GM11168 (cell line): Measurements from ENCODE around the gene FAM131C.
"Not testable (repeated sequence)": the region's sequence is repeated elsewhere in the genome, so short reads cannot be mapped to it uniquely, and the experiment has no call there.

Source experiments
- in situ Hi-C: fragments of 300-500 bp; cut with MboI; formaldehyde crosslinking; loops from one replicate; pipeline ENCODE4 v1.12.0; 2022; ENCODE audit warnings: low sequenced_read_pairs; ENCODE audit not compliant: unreplicated experiment

FAM131C gene

GRCh38 chr1:16021681-16022080 lies 51.8 kb downstream of the FAM131C start, which contains the start of gene CLCNKA:
Gene CLCNKA (plus strand): TSS chr1:16022036. CDS start chr1:16022620, 584 bp downstream.
- in situ Hi-C loops = no loop called here

GRCh38 chr1:16020878-16021277 lies 52.6 kb downstream of the FAM131C start:
- in situ Hi-C loops = not testable (repeated sequence)

- in situ Hi-C loops = no loop called here
These were observed 53.1 kb downstream of the FAM131C start for GRCh38 chr1:16020325-16020724.

- in situ Hi-C loops = loop anchor here (10.0 kb wide), 1 partner anchor 45 kb away; no protein-coding TSS in a partner anchor
These were observed 53.7 kb downstream of the FAM131C start for GRCh38 chr1:16019644-16020277.

GRCh38 chr1:16018749-16019643 lies 54.5 kb downstream of the FAM131C start:
- in situ Hi-C loops = loop anchor here (10.0 kb wide), 1 partner anchor 46 kb away; no protein-coding TSS in a partner anchor

DNA sequence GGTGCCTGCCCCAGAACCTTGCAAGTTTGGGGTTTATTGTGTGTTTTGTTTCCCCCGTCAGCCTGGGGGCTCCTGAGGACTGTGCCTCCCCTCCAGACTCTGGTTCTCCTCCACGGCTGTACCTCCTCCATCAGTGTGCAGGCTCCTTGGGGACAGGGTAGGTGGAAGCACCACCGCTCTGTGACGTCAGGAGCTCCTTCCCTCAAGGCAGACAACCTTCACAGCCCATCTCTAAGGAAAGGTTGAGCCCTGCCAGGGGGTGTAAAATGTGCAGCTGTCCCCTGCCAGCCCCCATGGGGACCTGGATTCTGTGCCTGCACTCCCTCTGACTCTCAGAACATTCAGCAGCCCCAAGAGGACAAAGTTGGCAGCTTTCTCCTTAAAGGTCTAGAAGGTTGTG lies 55.1 kb downstream of the FAM131C start:
- in situ Hi-C loops = loop anchor here (10.0 kb wide), 1 partner anchor 46 kb away; no protein-coding TSS in a partner anchor

- in situ Hi-C loops = loop anchor here (10.0 kb wide), 1 partner anchor 47 kb away; no protein-coding TSS in a partner anchor
These were observed 55.8 kb downstream of the FAM131C start, which contains the start of gene HSPB7 for GRCh38 chr1:16017461-16018303. Gene HSPB7 (minus strand): TSS chr1:16018043. CDS start chr1:16017963, 80 bp downstream.

DNA sequence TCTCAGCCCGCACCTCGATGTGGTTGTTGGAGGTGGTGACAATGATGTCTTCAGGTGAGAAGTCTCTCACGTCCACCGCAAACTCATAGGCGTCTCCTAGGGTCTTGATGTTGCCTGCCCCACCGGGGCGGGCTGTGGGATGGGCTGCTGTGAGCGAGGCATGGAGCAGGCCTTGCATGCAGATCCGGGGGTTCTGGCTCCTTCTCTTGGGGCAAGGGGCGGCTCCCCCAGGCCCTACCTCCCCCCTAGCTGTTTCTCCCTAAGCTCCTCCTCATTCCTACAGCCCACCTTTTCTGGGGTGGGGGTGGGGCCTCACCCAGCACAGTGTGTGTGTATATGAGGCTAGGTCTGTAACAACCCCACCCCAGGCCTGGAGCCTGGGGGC lies 56.4 kb downstream of the FAM131C start:
- in situ Hi-C loops = loop anchor here (10.0 kb wide), 1 partner anchor 48 kb away; no protein-coding TSS in a partner anchor

- in situ Hi-C loops = loop anchor here (10.0 kb wide), 1 partner anchor 49 kb away; no protein-coding TSS in a partner anchor
These were observed 57.2 kb downstream of the FAM131C start for GRCh38 chr1:16015960-16016901.

DNA sequence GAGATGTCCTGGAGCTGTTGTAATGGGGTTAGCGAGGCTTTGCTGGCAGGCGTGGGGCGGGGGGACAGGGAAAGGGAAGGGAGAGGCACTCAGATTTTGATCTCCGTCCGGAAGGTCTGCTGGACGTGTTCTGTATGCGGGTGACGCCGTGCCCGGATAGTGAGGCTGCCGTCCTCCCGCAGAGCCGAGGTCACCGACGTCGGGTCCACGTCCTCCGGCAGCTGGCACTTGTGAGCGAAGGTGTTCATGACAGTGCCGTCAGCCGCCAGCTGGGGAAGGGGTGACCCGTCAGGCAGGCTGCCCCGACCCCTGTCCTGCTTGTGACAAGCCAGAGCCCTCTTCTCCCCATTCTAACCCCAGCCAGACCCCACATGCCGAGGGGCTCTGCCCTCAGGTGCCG lies 58.0 kb downstream of the FAM131C start:
- in situ Hi-C loops = loop anchor here (10.0 kb wide), 1 partner anchor 49 kb away; no protein-coding TSS in a partner anchor

GRCh38 chr1:16014509-16015482 lies 58.7 kb downstream of the FAM131C start:
- in situ Hi-C loops = loop anchor here (10.0 kb wide), 1 partner anchor 50 kb away; no protein-coding TSS in a partner anchor

DNA sequence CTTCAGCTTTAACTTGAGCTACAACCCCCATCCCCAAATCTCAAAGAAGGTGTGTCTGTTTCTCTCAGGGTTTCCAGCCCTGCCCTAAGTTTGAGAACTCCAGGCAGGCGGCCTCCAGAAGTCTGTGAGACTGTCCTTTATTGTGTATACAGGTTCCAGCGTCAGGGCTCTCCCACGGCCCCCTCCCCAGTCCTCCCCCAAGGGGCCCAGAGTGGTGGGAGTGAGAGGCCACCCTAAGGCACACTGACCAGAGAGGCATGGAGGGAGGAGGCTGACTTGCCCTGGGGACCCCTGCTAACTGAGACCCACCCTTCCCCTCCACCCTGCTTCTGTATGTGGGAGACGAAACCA lies 59.6 kb downstream of the FAM131C start:
- in situ Hi-C loops = loop anchor here (10.0 kb wide), 1 partner anchor 51 kb away; no protein-coding TSS in a partner anchor

DNA sequence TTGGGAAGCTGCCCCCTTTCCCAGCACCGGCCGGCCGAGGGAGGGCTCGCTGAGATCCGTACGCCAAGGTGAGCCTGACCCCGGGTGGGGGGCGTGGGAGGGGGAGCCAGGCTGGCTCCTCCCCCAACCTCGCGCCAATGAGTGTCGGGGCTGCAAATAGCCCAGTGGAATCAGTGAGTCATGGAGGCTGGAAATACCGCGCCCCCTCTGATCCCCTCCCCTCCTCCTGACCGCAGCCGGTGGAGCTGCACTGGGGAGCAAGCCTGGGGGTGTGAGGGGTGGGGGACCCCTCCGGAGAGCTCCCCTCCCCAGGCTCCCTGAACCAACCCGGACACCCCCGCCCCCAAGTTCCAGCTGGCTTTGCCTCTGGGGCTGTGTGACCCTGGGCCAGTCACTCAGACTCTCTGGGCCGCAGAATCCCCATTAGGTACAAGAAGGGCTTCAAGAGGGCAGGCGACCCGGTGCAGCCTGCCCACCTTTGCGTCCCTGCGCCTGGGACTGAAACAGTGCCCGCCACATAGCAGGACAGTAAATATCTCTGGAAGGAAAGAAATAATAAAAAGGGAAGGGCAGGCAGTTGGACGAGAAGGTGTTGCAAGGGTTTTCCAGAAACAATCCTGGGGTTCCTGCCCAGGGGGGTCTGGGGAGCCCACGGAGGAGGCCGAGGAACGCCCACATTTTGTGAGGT lies 60.1 kb downstream of the FAM131C start:
- in situ Hi-C loops = loop anchor here (10.0 kb wide), 1 partner anchor 51 kb away; no protein-coding TSS in a partner anchor

DNA sequence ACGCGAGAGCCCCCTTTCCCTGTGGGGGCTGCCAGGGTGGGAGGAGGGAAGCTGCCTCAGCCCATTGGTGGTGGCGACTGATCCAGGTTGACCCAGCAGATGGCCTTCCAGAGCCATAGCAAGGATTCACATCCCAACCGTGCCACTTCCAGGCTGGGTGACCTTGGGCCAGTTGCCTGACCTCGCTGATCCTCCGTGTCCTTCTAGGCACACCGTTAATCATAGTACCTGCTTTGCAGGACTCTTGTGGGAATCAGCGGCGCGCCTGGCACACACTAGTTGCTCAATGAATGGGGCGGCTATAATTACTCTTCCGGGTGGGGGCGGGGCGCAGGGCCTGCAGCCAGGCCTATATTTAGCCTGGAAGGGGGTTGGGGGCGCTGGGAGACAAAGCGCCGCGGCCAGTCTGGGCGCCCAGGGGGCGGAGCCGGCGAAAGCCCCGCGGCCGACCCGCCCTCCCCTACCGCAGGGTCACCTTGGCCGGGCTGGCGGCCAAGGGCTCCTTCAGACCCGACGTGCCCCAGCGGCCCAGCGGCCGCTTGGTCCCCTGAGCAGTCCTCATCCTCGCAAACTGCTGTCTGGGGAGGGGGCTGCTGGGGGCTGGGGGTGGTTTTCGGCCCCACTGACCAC lies 60.7 kb downstream of the FAM131C start:
- in situ Hi-C loops = loop anchor here (10.0 kb wide), 1 partner anchor 52 kb away; no protein-coding TSS in a partner anchor

DNA sequence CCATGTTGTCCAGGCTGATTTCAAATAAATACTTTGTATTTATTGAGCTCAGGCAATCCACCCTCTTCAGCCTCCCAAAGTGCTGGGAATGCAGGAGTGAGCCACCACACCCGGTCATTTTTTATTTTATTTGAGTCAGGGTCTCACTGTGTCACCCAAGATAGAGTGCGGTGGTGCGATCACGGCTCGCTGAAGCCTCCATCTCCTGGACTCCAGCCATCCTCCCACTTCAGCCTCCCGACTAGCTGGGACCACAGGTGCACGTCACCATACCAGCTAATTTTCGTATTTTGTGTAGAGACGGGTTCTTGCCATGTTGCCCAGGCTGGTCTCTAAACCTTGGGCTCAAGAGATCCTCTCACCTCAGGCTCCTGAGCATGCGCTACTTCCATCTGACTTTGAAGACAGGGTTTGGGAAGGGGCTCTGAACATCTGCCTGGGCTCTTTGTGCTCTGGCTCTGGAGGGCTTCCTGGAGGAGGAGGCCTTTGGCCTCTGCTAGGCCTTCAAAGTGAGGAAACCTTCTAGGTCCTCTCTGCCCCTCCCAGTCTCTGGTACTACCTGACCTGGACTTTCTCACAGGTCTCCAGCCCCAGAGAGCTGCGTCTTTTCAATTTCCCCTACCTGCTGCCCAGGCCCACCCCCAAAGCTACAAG lies 61.4 kb downstream of the FAM131C start:
- in situ Hi-C loops = loop anchor here (10.0 kb wide), 1 partner anchor 53 kb away; no protein-coding TSS in a partner anchor

- in situ Hi-C loops = loop anchor here (10.0 kb wide), 1 partner anchor 54 kb away; no protein-coding TSS in a partner anchor
These were observed 62.6 kb downstream of the FAM131C start for GRCh38 chr1:16010837-16011236.
